Limb (tissue), 2 donors: ENCODE results near the gene BCAM.

ENCODE experiments used
- DNase-seq, 2 donors: peaks; one replicate each; pipeline ENCODE4 v3.0.0-alpha.2; 2016; ENCODE audit errors: extremely low spot score in 2 of 2

BCAM gene

GRCh38 chr19:44789943-44790483, 18.9 kb upstream of the BCAM start:
- DNase-seq, result no peak

GRCh38 chr19:44792281-44792680, 16.6 kb upstream of the BCAM start:
- no peak for DNase-seq

GRCh38 chr19:44794610-44795009, 14.3 kb upstream of the BCAM start:
- no peak for DNase-seq

GRCh38 chr19:44795398-44795987, 13.4 kb upstream of the BCAM start:
- DNase-seq, result no peak

- DNase-seq, result no peak
Measured at GRCh38 chr19:44796701-44797115, 12.2 kb upstream of the BCAM start.

GRCh38 chr19:44799627-44800346, 9.1 kb upstream of the BCAM start:
- DNase-seq, result no peak

- DNase-seq, result peak; percentile 66 to 90
Measured at GRCh38 chr19:44800461-44800860, 8.4 kb upstream of the BCAM start.

GRCh38 chr19:44803442-44804428, 5.2 kb upstream of the BCAM start:
- DNase-seq, result no peak

GRCh38 chr19:44806291-44806690, 2.6 kb upstream of the BCAM start:
- DNase-seq, result no peak

GRCh38 chr19:44807162-44807561, 1.7 kb upstream of the BCAM start:
- no peak for DNase-seq

GRCh38 chr19:44807652-44808462, 1.0 kb upstream of the BCAM start:
- no peak for DNase-seq

- no peak for DNase-seq
Measured at GRCh38 chr19:44809577-44810233, 802 bp downstream of the BCAM start.

GRCh38 chr19:44810234-44811121, 1.6 kb downstream of the BCAM start:
- DNase-seq, result no peak

GRCh38 chr19:44811122-44811419, 2.2 kb downstream of the BCAM start:
- DNase-seq, result no peak

- DNase-seq, result no peak
Measured at GRCh38 chr19:44812142-44812718, 3.3 kb downstream of the BCAM start.

GRCh38 chr19:44813070-44813840, 4.4 kb downstream of the BCAM start:
- no peak for DNase-seq

- DNase-seq, result no peak
Measured at GRCh38 chr19:44813841-44814470, 5.1 kb downstream of the BCAM start.

- DNase-seq, result no peak
Measured at GRCh38 chr19:44814517-44814916, 5.6 kb downstream of the BCAM start.
